OCI-LY1 (cell line): ENCODE data around the gene SBK2.

Experiments
- CTCF ChIP-seq: fragments of 200-600 bp; sonication (generic), shearing (Covaris generic); IDR thresholded peaks from 2 replicates; pipeline ENCODE4 v1.5.1; 2017; ENCODE audit warnings: mild to moderate bottlenecking, antibody characterized with exemption, low read length, moderate library complexity, mixed read lengths
- EZH2 ChIP-seq: fragments of 200-600 bp; sonication (generic), shearing (Covaris generic); IDR thresholded peaks from 2 replicates; pipeline ENCODE4 v1.8.0; 2017; ENCODE audit warnings: borderline replicate concordance, mixed run types, mild to moderate bottlenecking, antibody characterized with exemption, low read length, moderate library complexity, mixed read lengths

- no peak for TF ChIP-seq EZH2
- no peak for TF ChIP-seq CTCF
Measured at GRCh38 chr19:55529636-55530234, 7.2 kb downstream of the SBK2 start.
